Measurements from ENCODE around the gene MRPL37.

DNA sequence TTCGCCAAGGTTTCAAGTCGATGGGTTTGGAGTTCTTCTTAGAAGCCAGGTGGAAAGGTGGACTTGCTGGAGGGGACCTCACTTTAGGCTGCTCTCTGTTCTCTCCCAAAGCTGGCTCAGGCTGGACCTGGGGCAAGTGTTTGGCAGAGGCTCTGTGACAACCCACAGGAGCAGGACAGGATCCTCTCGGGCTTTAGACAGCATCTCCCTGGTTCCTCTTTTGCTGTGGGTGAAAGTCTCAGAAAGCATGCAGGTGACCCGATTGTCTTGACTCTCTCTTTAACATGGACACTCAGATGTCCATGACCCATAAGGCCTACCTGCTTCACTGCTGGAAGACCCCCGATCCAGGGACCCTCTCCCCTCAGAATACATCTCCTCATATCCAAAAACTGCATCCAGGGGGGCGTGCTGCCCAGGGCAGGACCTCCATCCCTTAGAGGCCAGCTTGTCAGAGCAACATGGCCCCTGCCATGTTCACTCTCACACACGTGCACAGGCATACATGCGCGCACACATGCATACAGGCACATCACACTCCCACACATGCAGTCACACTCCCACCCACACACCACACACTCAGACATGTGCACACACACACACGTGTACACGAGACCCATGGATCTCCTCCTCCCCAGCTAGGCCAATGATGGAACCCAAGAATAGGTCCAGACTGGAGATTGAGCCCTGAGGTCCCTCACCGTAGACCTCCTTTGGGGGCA is 21.3 kb downstream of the MRPL37 start:
- TF ChIP-seq TAF1 (IDR thresholded peaks at IDR 0.05; ENCODE audit: borderline replicate concordance, insufficient read depth, low read length) (no peak), POLR2AphosphoS5 (IDR thresholded peaks at IDR 0.05; ENCODE audit: low read depth, low read length) (no peak), SIN3A (IDR thresholded peaks at IDR 0.05; ENCODE audit: borderline replicate concordance, insufficient read depth, low read length) (no peak)
- TF ChIP-seq, protein P1, sequence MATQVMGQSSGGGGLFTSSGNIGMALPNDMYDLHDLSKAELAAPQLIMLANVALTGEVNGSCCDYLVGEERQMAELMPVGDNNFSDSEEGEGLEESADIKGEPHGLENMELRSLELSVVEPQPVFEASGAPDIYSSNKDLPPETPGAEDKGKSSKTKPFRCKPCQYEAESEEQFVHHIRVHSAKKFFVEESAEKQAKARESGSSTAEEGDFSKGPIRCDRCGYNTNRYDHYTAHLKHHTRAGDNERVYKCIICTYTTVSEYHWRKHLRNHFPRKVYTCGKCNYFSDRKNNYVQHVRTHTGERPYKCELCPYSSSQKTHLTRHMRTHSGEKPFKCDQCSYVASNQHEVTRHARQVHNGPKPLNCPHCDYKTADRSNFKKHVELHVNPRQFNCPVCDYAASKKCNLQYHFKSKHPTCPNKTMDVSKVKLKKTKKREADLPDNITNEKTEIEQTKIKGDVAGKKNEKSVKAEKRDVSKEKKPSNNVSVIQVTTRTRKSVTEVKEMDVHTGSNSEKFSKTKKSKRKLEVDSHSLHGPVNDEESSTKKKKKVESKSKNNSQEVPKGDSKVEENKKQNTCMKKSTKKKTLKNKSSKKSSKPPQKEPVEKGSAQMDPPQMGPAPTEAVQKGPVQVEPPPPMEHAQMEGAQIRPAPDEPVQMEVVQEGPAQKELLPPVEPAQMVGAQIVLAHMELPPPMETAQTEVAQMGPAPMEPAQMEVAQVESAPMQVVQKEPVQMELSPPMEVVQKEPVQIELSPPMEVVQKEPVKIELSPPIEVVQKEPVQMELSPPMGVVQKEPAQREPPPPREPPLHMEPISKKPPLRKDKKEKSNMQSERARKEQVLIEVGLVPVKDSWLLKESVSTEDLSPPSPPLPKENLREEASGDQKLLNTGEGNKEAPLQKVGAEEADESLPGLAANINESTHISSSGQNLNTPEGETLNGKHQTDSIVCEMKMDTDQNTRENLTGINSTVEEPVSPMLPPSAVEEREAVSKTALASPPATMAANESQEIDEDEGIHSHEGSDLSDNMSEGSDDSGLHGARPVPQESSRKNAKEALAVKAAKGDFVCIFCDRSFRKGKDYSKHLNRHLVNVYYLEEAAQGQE (IDR thresholded peaks at IDR 0.05; ENCODE audit: insufficient read depth in 1 of 2, low read depth in 2 of 2, low read length in 2 of 2): no peak

All from PFSK-1 (cell line).